ENCODE data around the gene SEMA5A.

- no peak for TF ChIP-seq CTCF (IDR thresholded peaks at IDR 0.05)
- no peak for TF ChIP-seq EZH2 (IDR thresholded peaks at IDR 0.05)
These were observed 126.1 kb downstream of the SEMA5A start for GRCh38 chr5:9419794-9420193.
